ENCODE measurements around the gene FGFRL1. TPM values are rescaled to one million over a fixed set of nuclear protein-coding genes. Genes with fewer than 3 reads are reported as not detected.
A peak's percentile ranks its signal among the peaks of the same experiment; 100 is the strongest.

The FGFRL1 gene
- total RNA-seq, 2 donors from 2014 or later: 12.0 to 16.7 TPM

- Mint-ChIP-seq H3K4me3 (no peak overlapping the region), H3K27me3 (no peaks in the 10 kb centered on the region), H3K36me3 (ENCODE audit: low read depth) (no peaks in the 10 kb centered on the region), H3K4me1 (no peaks in the 10 kb centered on the region), H3K9me3 (no peaks in the 10 kb centered on the region), H3K27ac (no peak overlapping the region)
- ATAC-seq (replicated peaks): no peak
These were observed 6.3 kb downstream of the FGFRL1 start for GRCh38 chr4:1017706-1018105.

GRCh38 chr4:1018147-1019020 is 7.0 kb downstream of the FGFRL1 start:
- H3K36me3 Mint-ChIP-seq (ENCODE audit: low read depth): no peaks in the 10 kb centered on the region
- no peak overlapping the region for H3K4me3 Mint-ChIP-seq
- no peak overlapping the region for H3K27ac Mint-ChIP-seq
- no peaks in the 10 kb centered on the region for H3K4me1 Mint-ChIP-seq
- no peaks in the 10 kb centered on the region for H3K9me3 Mint-ChIP-seq
- H3K27me3 Mint-ChIP-seq: no peaks in the 10 kb centered on the region
- ATAC-seq (replicated peaks): no peak

DNA sequence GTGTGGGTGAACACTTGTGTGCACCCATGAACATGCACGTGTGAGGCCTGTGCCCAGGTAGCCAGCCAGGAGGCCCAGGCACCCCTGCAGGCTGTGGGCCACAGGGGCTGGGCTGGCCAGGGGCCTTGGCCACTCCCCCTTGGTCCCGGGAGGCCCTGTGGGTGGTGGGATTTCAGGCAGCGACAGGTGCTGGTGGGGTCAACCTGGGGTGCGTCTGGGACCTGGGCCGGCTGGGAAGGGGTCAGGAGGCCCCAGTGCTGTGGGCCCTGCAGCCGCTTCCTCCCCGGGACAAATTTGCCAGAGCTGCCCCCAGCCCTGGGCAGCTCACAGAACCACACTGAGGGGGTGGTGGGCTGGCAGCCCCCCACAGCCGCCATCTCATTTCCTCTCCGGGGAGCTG is 7.9 kb downstream of the FGFRL1 start:
- H3K27me3 Mint-ChIP-seq: no peaks in the 10 kb centered on the region
- H3K4me3 Mint-ChIP-seq: no peak overlapping the region
- no peaks in the 10 kb centered on the region for H3K4me1 Mint-ChIP-seq
- ATAC-seq (replicated peaks): no peak
- no peaks in the 10 kb centered on the region for H3K36me3 Mint-ChIP-seq (ENCODE audit: low read depth)
- H3K27ac Mint-ChIP-seq: no peak overlapping the region
- no peaks in the 10 kb centered on the region for H3K9me3 Mint-ChIP-seq

GRCh38 chr4:1019729-1020470 is 8.5 kb downstream of the FGFRL1 start:
- Mint-ChIP-seq H3K9me3 (no peaks in the 10 kb centered on the region), H3K4me3 (no peak overlapping the region), H3K36me3 (ENCODE audit: low read depth) (peaks cover under 1% of the 10 kb centered on the region), H3K27ac (no peak overlapping the region), H3K27me3 (no peaks in the 10 kb centered on the region), H3K4me1 (no peaks in the 10 kb centered on the region)
- ATAC-seq (replicated peaks): no peak

DNA sequence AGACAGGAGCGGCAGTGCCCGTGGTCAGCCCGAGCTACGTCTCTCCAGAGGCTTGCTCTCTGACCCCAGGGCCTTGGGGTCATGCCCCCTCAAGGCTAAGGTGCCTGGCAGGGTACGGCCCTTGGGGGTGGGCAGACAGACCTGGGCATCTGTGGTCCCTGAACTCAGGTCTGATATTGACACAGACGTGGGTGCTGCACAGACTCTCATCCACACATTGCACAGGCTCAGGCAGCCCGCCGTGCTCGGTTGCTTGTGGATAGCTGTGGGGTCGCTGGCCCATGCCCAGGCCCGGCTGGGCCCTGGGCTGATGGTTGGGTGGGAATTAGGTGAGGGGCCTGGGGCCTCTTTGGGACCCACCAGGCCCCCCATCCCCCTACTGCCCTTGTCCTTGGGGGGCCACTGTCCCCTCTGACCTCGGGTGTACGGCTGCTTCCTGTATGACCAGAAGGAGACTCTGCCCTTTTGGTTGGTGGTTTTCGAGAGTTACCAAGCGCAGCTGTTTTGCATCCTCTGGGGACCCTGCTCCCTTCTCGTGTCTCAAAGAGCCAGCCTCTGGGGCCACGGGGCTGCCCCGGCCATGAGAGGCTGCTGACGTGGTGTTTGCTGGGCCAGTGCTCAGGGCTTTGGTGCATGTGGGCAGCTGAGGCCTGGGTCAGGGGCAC is 10.1 kb downstream of the FGFRL1 start:
- Mint-ChIP-seq H3K36me3 (ENCODE audit: low read depth) (peaks cover 6% of the 10 kb centered on the region), H3K9me3 (no peaks in the 10 kb centered on the region), H3K4me3 (no peak overlapping the region), H3K27me3 (no peaks in the 10 kb centered on the region), H3K4me1 (no peaks in the 10 kb centered on the region), H3K27ac (no peak overlapping the region)
- no peak for ATAC-seq (replicated peaks)

DNA sequence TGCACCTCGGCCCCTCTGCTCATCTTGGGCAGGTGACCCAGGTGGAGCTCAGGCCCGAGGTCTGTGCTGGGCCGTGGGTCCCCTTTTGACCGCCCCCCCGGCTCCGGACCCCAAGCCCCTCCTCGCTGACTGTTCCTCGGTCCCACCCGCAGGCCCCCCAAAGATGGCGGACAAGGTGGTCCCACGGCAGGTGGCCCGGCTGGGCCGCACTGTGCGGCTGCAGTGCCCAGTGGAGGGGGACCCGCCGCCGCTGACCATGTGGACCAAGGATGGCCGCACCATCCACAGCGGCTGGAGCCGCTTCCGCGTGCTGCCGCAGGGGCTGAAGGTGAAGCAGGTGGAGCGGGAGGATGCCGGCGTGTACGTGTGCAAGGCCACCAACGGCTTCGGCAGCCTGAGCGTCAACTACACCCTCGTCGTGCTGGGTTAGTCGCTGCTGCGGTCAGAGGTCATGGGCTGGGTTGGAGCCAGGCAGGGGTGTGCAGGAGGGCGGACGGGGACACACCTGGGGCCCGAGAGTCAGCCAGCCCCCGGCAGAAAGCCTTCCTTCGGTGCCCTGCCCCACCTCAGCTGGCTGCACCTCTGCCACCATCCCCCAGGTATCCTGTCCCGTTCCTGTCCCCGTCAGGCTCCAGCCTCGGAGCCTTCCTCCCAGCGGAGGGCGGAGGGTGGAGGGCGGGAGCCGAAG is 10.8 kb downstream of the FGFRL1 start:
- Mint-ChIP-seq H3K4me1 (no peaks in the 10 kb centered on the region), H3K4me3 (no peak overlapping the region), H3K27me3 (no peaks in the 10 kb centered on the region), H3K9me3 (no peaks in the 10 kb centered on the region), H3K27ac (no peak overlapping the region), H3K36me3 (ENCODE audit: low read depth) (peaks cover 6% of the 10 kb centered on the region)
- ATAC-seq (replicated peaks): no peak

GRCh38 chr4:1022739-1023066 is 11.3 kb downstream of the FGFRL1 start:
- no peaks in the 10 kb centered on the region for H3K27me3 Mint-ChIP-seq
- H3K4me3 Mint-ChIP-seq: no peak overlapping the region
- no peak overlapping the region for H3K27ac Mint-ChIP-seq
- peaks cover 6% of the 10 kb centered on the region for H3K36me3 Mint-ChIP-seq (ENCODE audit: low read depth)
- H3K9me3 Mint-ChIP-seq: no peaks in the 10 kb centered on the region
- no peak for ATAC-seq (replicated peaks)
- no peaks in the 10 kb centered on the region for H3K4me1 Mint-ChIP-seq

GRCh38 chr4:1023075-1023640 is 11.7 kb downstream of the FGFRL1 start:
- no peaks in the 10 kb centered on the region for H3K4me1 Mint-ChIP-seq

DNA sequence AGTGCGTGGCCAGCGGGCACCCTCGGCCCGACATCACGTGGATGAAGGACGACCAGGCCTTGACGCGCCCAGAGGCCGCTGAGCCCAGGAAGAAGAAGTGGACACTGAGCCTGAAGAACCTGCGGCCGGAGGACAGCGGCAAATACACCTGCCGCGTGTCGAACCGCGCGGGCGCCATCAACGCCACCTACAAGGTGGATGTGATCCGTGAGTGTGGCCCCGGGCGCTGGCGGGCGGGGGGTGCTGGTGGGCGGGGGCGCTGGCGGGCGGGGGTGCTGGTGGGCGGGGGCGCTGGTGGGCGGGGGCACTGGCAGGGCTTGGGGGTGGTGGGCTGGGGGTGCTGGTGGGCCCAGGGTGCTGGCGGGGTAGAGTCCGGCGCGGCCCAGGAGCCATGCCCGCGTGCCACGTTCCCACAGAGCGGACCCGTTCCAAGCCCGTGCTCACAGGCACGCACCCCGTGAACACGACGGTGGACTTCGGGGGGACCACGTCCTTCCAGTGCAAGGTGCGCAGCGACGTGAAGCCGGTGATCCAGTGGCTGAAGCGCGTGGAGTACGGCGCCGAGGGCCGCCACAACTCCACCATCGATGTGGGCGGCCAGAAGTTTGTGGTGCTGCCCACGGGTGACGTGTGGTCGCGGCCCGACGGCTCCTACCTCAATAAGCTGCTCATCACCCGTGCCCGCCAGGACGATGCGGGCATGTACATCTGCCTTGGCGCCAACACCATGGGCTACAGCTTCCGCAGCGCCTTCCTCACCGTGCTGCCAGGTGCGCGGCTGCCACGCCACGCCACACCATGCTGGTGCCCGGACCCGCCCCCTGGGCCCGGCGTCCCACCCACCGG is 12.7 kb downstream of the FGFRL1 start:
- Mint-ChIP-seq H3K36me3 (ENCODE audit: low read depth) (peaks cover 6% of the 10 kb centered on the region), H3K9me3 (no peaks in the 10 kb centered on the region), H3K27ac (no peak overlapping the region), H3K4me1 (no peaks in the 10 kb centered on the region), H3K4me3 (no peak overlapping the region), H3K27me3 (no peaks in the 10 kb centered on the region)
- ATAC-seq (replicated peaks): no peak

More at GRCh38 chr4:1023075-1023640, 11.7 kb downstream of the FGFRL1 start:
- no peak overlapping the region for H3K4me3 Mint-ChIP-seq
- H3K27ac Mint-ChIP-seq: no peak overlapping the region
- ATAC-seq (replicated peaks): no peak
- H3K9me3 Mint-ChIP-seq: no peaks in the 10 kb centered on the region
- H3K36me3 Mint-ChIP-seq (ENCODE audit: low read depth): peaks cover 6% of the 10 kb centered on the region
- H3K27me3 Mint-ChIP-seq: no peaks in the 10 kb centered on the region

DNA sequence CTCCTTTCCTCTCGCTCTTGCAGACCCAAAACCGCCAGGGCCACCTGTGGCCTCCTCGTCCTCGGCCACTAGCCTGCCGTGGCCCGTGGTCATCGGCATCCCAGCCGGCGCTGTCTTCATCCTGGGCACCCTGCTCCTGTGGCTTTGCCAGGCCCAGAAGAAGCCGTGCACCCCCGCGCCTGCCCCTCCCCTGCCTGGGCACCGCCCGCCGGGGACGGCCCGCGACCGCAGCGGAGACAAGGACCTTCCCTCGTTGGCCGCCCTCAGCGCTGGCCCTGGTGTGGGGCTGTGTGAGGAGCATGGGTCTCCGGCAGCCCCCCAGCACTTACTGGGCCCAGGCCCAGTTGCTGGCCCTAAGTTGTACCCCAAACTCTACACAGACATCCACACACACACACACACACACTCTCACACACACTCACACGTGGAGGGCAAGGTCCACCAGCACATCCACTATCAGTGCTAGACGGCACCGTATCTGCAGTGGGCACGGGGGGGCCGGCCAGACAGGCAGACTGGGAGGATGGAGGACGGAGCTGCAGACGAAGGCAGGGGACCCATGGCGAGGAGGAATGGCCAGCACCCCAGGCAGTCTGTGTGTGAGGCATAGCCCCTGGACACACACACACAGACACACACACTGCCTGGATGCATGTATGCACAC is 13.6 kb downstream of the FGFRL1 start:
- Mint-ChIP-seq H3K27ac (no peak overlapping the region), H3K4me3 (no peak overlapping the region), H3K36me3 (ENCODE audit: low read depth) (peaks cover 6% of the 10 kb centered on the region), H3K9me3 (no peaks in the 10 kb centered on the region), H3K27me3 (no peaks in the 10 kb centered on the region), H3K4me1 (no peaks in the 10 kb centered on the region)
- ATAC-seq (replicated peaks): no peak

GRCh38 chr4:1026115-1026514 is 14.7 kb downstream of the FGFRL1 start:
- Mint-ChIP-seq H3K27ac (no peak overlapping the region), H3K27me3 (no peaks in the 10 kb centered on the region), H3K36me3 (ENCODE audit: low read depth) (peaks cover 6% of the 10 kb centered on the region), H3K4me3 (peak overlapping the region; percentile 29), H3K9me3 (no peaks in the 10 kb centered on the region), H3K4me1 (no peaks in the 10 kb centered on the region)
- ATAC-seq (replicated peaks): peak; percentile 97

GRCh38 chr4:1027219-1027914 is 15.9 kb downstream of the FGFRL1 start:
- Mint-ChIP-seq H3K9me3 (no peaks in the 10 kb centered on the region), H3K4me3 (no peak overlapping the region), H3K4me1 (no peaks in the 10 kb centered on the region), H3K27ac (no peak overlapping the region), H3K36me3 (ENCODE audit: low read depth) (peaks cover 6% of the 10 kb centered on the region), H3K27me3 (no peaks in the 10 kb centered on the region)
- no peak for ATAC-seq (replicated peaks)

GRCh38 chr4:1027915-1028238 is 16.5 kb downstream of the FGFRL1 start:
- Mint-ChIP-seq H3K27me3 (no peaks in the 10 kb centered on the region), H3K4me3 (no peak overlapping the region), H3K9me3 (no peaks in the 10 kb centered on the region), H3K36me3 (ENCODE audit: low read depth) (peaks cover 6% of the 10 kb centered on the region), H3K4me1 (no peaks in the 10 kb centered on the region), H3K27ac (no peak overlapping the region)
- no peak for ATAC-seq (replicated peaks)

Data from activated T-helper 17 cell treated with anti-CD3 and anti-CD28 coated beads, Interleukin-2, amount 50 U/mL, for 72 hours (primary cell).